Liver (tissue), 9 donors: ENCODE measurements around the gene PAX4. TPM values are rescaled to one million over a fixed set of nuclear protein-coding genes. Genes with fewer than 3 reads are reported as not detected.

Experiments
- DNase-seq: peaks from one replicate; pipeline ENCODE4 v3.0.0-alpha.2; 2017; ENCODE audit warnings: low spot score
- H3K27ac ChIP-seq, 2 donors: one replicate each; pipeline ENCODE4 v1.7.0; 2013; ENCODE audit warnings: inconsistent platforms in 2 of 2, low read length in 2 of 2, control low read depth in 1 of 2, low read depth in 1 of 2, mild to moderate bottlenecking in 1 of 2
- H3K27me3 ChIP-seq, 4 donors: one replicate each; pipeline versions ENCODE4 v1.6.1 to v1.7.0; 2013; ENCODE audit warnings: low read length in 3 of 4, inconsistent platforms in 1 of 4, mild to moderate bottlenecking in 1 of 4, moderate library complexity in 1 of 4; ENCODE audit not compliant: control insufficient read depth in 4 of 4, insufficient read depth in 4 of 4
- H3K36me3 ChIP-seq, 4 donors: one replicate each; pipeline versions ENCODE4 v1.6.1 to v1.7.0; 2013; ENCODE audit warnings: low read length in 3 of 4, mild to moderate bottlenecking in 3 of 4, low read depth in 1 of 4, moderate library complexity in 1 of 4; ENCODE audit not compliant: control insufficient read depth in 4 of 4, insufficient read depth in 3 of 4
- H3K4me1 ChIP-seq, 4 donors: one replicate each; pipeline versions ENCODE4 v1.6.1 to v1.7.0; 2013; ENCODE audit warnings: low read length in 3 of 4, mild to moderate bottlenecking in 3 of 4, moderate library complexity in 1 of 4; ENCODE audit not compliant: control insufficient read depth in 4 of 4, insufficient read depth in 4 of 4
- H3K4me3 ChIP-seq, 3 donors: one replicate each; pipeline versions ENCODE4 v1.6.1 to v1.7.0; 2013; ENCODE audit warnings: low read length in 3 of 3, control low read depth in 1 of 3, low read depth in 1 of 3, mild to moderate bottlenecking in 1 of 3
- H3K9ac ChIP-seq, 2 donors: one replicate each; pipeline ENCODE4 v1.7.0; 2013; ENCODE audit warnings: low read length in 2 of 2, mild to moderate bottlenecking in 2 of 2, moderate library complexity in 2 of 2, control low read depth in 1 of 2, low read depth in 1 of 2
- H3K9me3 ChIP-seq, 4 donors: one replicate each; pipeline versions ENCODE4 v1.6.1 to v1.7.0; 2013; ENCODE audit warnings: low read length in 3 of 4; ENCODE audit not compliant: control insufficient read depth in 4 of 4
- ATF3 ChIP-seq: IDR thresholded peaks from 2 replicates; pipeline ENCODE4 v1.6.1; 2016; ENCODE audit warnings: antibody characterized with exemption
- CTCF ChIP-seq: fragments of 150-350 bp; IDR thresholded peaks from 2 replicates; pipeline ENCODE4 v1.5.1; 2017; ENCODE audit warnings: improper control_type of control experiment, low read depth, low read length; ENCODE audit not compliant: missing input control
- EGR1 ChIP-seq, 2 donors: IDR thresholded peaks; 2 replicates each; pipeline ENCODE4 v1.6.1; 2016 to 2018; ENCODE audit warnings: antibody characterized with exemption in 2 of 2, low read depth in 2 of 2
- FOXA1 ChIP-seq: IDR thresholded peaks from 2 replicates; pipeline ENCODE4 v1.6.1; 2016; ENCODE audit warnings: antibody characterized with exemption
- FOXA2 ChIP-seq: IDR thresholded peaks from 2 replicates; pipeline ENCODE4 v1.6.1; 2016; ENCODE audit warnings: antibody characterized with exemption
- GABPA ChIP-seq, 2 donors: IDR thresholded peaks in 1 of 2; conservative IDR thresholded peaks in 1 of 2; 2 replicates each; pipeline ENCODE4 v1.6.1; 2016; ENCODE audit warnings: antibody characterized with exemption in 2 of 2, mild to moderate bottlenecking in 1 of 2, moderate library complexity in 1 of 2
- HNF4A ChIP-seq, 2 donors: conservative IDR thresholded peaks; 2 replicates each; pipeline ENCODE4 v1.6.1; 2016; ENCODE audit warnings: antibody characterized with exemption in 2 of 2, mild to moderate bottlenecking in 2 of 2
- HNF4G ChIP-seq: IDR thresholded peaks from 2 replicates; pipeline ENCODE4 v1.6.1; 2016; ENCODE audit warnings: antibody characterized with exemption
- MAX ChIP-seq: IDR thresholded peaks from 2 replicates; pipeline ENCODE4 v1.6.1; 2016; ENCODE audit warnings: antibody characterized with exemption
- NR2F2 ChIP-seq: IDR thresholded peaks from 2 replicates; pipeline ENCODE4 v1.6.1; 2016; ENCODE audit warnings: antibody characterized with exemption
- RAD21 ChIP-seq, 2 donors: IDR thresholded peaks; 2 replicates each; pipeline ENCODE4 v1.6.1; 2016; ENCODE audit warnings: antibody characterized with exemption in 2 of 2, mild to moderate bottlenecking in 2 of 2
- REST ChIP-seq: IDR thresholded peaks from 2 replicates; pipeline ENCODE4 v1.6.1; 2016; ENCODE audit warnings: antibody characterized with exemption, mild to moderate bottlenecking
- RXRA ChIP-seq, 2 donors: IDR thresholded peaks; 2 replicates each; pipeline ENCODE4 v1.6.1; 2017 to 2018; ENCODE audit warnings: antibody characterized with exemption in 2 of 2, mild to moderate bottlenecking in 1 of 2
- SP1 ChIP-seq: IDR thresholded peaks from 2 replicates; pipeline ENCODE4 v1.6.1; 2018; ENCODE audit warnings: antibody characterized with exemption, mild to moderate bottlenecking
- TAF1 ChIP-seq: conservative IDR thresholded peaks from 2 replicates; pipeline ENCODE4 v1.6.1; 2016; ENCODE audit warnings: antibody characterized with exemption, mild to moderate bottlenecking
- YY1 ChIP-seq: IDR thresholded peaks from 2 replicates; pipeline ENCODE4 v1.6.1; 2016; ENCODE audit warnings: antibody characterized with exemption, mild to moderate bottlenecking
- ZBTB33 ChIP-seq: IDR thresholded peaks from 2 replicates; pipeline ENCODE4 v1.6.1; 2016; ENCODE audit warnings: antibody characterized with exemption
- WGBS: extraction: QIAGEN DNeasy Blood & Tissue Kit; methylation state at CpG from one replicate; pipeline ENCODE4 v1.1.7; 2013; 5-methylcytosine and 5-hydroxymethylcytosine counted together
- polyA plus RNA-seq, 2 donors: library from polyadenylated mRNA; stranded (reverse) in 1 of 2; unstranded in 1 of 2; fragments of 200-250 nt in 1 of 2; fragments of >200 nt in 1 of 2; fragmentation: Nextera tagmentation in 1 of 2; extraction: Ambion mirVana in 1 of 2; gene quantifications; one replicate each; pipeline versions ENCODE4 v1.2.1 to v1.2.3, GENCODE V29; 2013 to 2015
- total RNA-seq, 2 donors: library from RNA; depleted of rRNA; stranded (reverse); fragments of >200 nt; gene quantifications; one replicate each; pipeline ENCODE4 v1.2.3, GENCODE V29; 2014
- donor health status: healthy.
- donor health status: healthy.
- donor health status: healthy.
- donor health status: healthy.
- donor health status: healthy.

PAX4 gene
- total and polyA plus RNA-seq, 4 donors = not detected

GRCh38 chr7:127625331-127625730 is 7.4 kb upstream of the PAX4 start (continued):
- TF ChIP-seq CTCF (no peak), RAD21 (IDR thresholded peaks at IDR 0.05) (no peak), HNF4A (conservative IDR thresholded peaks at IDR 0.05) (no peak), SP1 (no peak)

- H3K4me1 ChIP-seq = peaks cover 0 to 5% (median 0%) of the 10 kb centered on the region in 4 donors
- H3K36me3 ChIP-seq = no peaks in the 10 kb centered on the region
- TF ChIP-seq RAD21 (IDR thresholded peaks at IDR 0.05) (no peak), RXRA (IDR thresholded peaks at IDR 0.05) (no peak), REST (no peak), TAF1 (no peak), EGR1 (IDR thresholded peaks at IDR 0.05; ENCODE audit: low read depth in 2 of 2) (no peak), FOXA1 (no peak), HNF4G (no peak), FOXA2 (no peak)
- no peak for DNase-seq
- 5% methylated on average over 24 of the region's 24 CpGs for WGBS
- no peak overlapping the region for H3K27ac ChIP-seq
- no peak overlapping the region for H3K9ac ChIP-seq
- no peaks in the 10 kb centered on the region for H3K9me3 ChIP-seq
- H3K27me3 ChIP-seq = peaks cover 0 to 7% (median 3%) of the 10 kb centered on the region in 4 donors
- H3K4me3 ChIP-seq = no peak overlapping the region
These were observed 2.7 kb upstream of the PAX4 start for GRCh38 chr7:127620406-127621233.

- Histone ChIP-seq H3K27ac (no peak overlapping the region), H3K27me3 (peaks cover 0 to 13% (median 3%) of the 10 kb centered on the region in 4 donors), H3K4me1 (peaks cover 0 to 5% (median 0%) of the 10 kb centered on the region in 4 donors), H3K36me3 (no peaks in the 10 kb centered on the region), H3K4me3 (no peak overlapping the region), H3K9me3 (no peaks in the 10 kb centered on the region), H3K9ac (no peak overlapping the region)
- 8% methylated on average over 27 of the region's 27 CpGs for WGBS
- DNase-seq = no peak
- TF ChIP-seq NR2F2 (no peak), ATF3 (no peak), ZBTB33 (no peak), TAF1 (no peak), HNF4G (no peak), GABPA (IDR thresholded peaks at IDR 0.05 in 1 of 2, conservative IDR thresholded peaks at IDR 0.05 in 1 of 2) (no peak), REST (no peak), MAX (no peak), SP1 (no peak), RAD21 (IDR thresholded peaks at IDR 0.05) (no peak), YY1 (no peak), FOXA1 (no peak)
These were observed 1.9 kb upstream of the PAX4 start for GRCh38 chr7:127619681-127620405.
